ENCODE results near the gene CTSL.

- no peak for TF ChIP-seq POLR2A (IDR thresholded peaks at IDR 0.05)
- TF ChIP-seq, protein P1, sequence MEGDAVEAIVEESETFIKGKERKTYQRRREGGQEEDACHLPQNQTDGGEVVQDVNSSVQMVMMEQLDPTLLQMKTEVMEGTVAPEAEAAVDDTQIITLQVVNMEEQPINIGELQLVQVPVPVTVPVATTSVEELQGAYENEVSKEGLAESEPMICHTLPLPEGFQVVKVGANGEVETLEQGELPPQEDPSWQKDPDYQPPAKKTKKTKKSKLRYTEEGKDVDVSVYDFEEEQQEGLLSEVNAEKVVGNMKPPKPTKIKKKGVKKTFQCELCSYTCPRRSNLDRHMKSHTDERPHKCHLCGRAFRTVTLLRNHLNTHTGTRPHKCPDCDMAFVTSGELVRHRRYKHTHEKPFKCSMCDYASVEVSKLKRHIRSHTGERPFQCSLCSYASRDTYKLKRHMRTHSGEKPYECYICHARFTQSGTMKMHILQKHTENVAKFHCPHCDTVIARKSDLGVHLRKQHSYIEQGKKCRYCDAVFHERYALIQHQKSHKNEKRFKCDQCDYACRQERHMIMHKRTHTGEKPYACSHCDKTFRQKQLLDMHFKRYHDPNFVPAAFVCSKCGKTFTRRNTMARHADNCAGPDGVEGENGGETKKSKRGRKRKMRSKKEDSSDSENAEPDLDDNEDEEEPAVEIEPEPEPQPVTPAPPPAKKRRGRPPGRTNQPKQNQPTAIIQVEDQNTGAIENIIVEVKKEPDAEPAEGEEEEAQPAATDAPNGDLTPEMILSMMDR (IDR thresholded peaks at IDR 0.05), result no peak
- TF ChIP-seq POLR2AphosphoS5 (IDR thresholded peaks at IDR 0.05), result no peak
These were observed 39.3 kb upstream of the CTSL start for GRCh38 chr9:87686520-87687090.
